ENCODE results near the gene TMEM178B.
"Not testable (repeated sequence)": the region's sequence is repeated elsewhere in the genome, so short reads cannot be mapped to it uniquely, and the experiment has no call there.

TMEM178B gene

GRCh38 chr7:141387521-141388217 is 313.8 kb downstream of the TMEM178B start:
- DNase-seq (ENCODE audit: low spot score) = no peak

GRCh38 chr7:141389140-141389796 is 315.4 kb downstream of the TMEM178B start:
- no peak for DNase-seq (ENCODE audit: low spot score)

- DNase-seq (ENCODE audit: low spot score) = no peak
Measured at GRCh38 chr7:141390339-141390738, 316.5 kb downstream of the TMEM178B start.

GRCh38 chr7:141393056-141393455 is 319.2 kb downstream of the TMEM178B start:
- DNase-seq (ENCODE audit: low spot score) = no peak

- DNase-seq (ENCODE audit: low spot score) = no peak
Measured at GRCh38 chr7:141397236-141398163, 323.6 kb downstream of the TMEM178B start.

GRCh38 chr7:141400356-141400755 is 326.5 kb downstream of the TMEM178B start:
- no peak for DNase-seq (ENCODE audit: low spot score)

GRCh38 chr7:141402277-141402996 is 328.6 kb downstream of the TMEM178B start:
- no peak for DNase-seq (ENCODE audit: low spot score)

- DNase-seq (ENCODE audit: low spot score) = not testable (repeated sequence)
Measured at GRCh38 chr7:141403846-141404245, 330.0 kb downstream of the TMEM178B start.

- no peak for DNase-seq (ENCODE audit: low spot score)
Measured at GRCh38 chr7:141406347-141406746, 332.5 kb downstream of the TMEM178B start.

- DNase-seq (ENCODE audit: low spot score) = no peak
Measured at GRCh38 chr7:141407893-141408292, 334.0 kb downstream of the TMEM178B start.

- DNase-seq (ENCODE audit: low spot score) = no peak
Measured at GRCh38 chr7:141408440-141408839, 334.6 kb downstream of the TMEM178B start.

- no peak for DNase-seq (ENCODE audit: low spot score)
Measured at GRCh38 chr7:141409219-141409618, 335.4 kb downstream of the TMEM178B start.

- DNase-seq (ENCODE audit: low spot score) = no peak
Measured at GRCh38 chr7:141409801-141410329, 336.0 kb downstream of the TMEM178B start.

GRCh38 chr7:141410353-141411000 is 336.6 kb downstream of the TMEM178B start:
- no peak for DNase-seq (ENCODE audit: low spot score)

- DNase-seq (ENCODE audit: low spot score) = no peak
Measured at GRCh38 chr7:141411133-141411532, 337.3 kb downstream of the TMEM178B start.

GRCh38 chr7:141415999-141416398 is 342.1 kb downstream of the TMEM178B start:
- DNase-seq (ENCODE audit: low spot score) = no peak

GRCh38 chr7:141416650-141417270 is 342.9 kb downstream of the TMEM178B start:
- DNase-seq (ENCODE audit: low spot score) = no peak

- no peak for DNase-seq (ENCODE audit: low spot score)
Measured at GRCh38 chr7:141417506-141417905, 343.6 kb downstream of the TMEM178B start.

- no peak for DNase-seq (ENCODE audit: low spot score)
Measured at GRCh38 chr7:141418066-141418465, 344.2 kb downstream of the TMEM178B start.

- no peak for DNase-seq (ENCODE audit: low spot score)
Measured at GRCh38 chr7:141421306-141421705, 347.4 kb downstream of the TMEM178B start.

GRCh38 chr7:141427134-141427533 is 353.3 kb downstream of the TMEM178B start:
- no peak for DNase-seq (ENCODE audit: low spot score)

All from D341Med (cell line).